Measurements from ENCODE around the gene UBE2Q2.
"Not testable (repeated sequence)": the region's sequence is repeated elsewhere in the genome, so short reads cannot be mapped to it uniquely, and the experiment has no call there.

Gene UBE2Q2

GRCh38 chr15:75857886-75858285 is 14.6 kb downstream of the UBE2Q2 start:
- no peak for TF ChIP-seq CTCF (IDR thresholded peaks at IDR 0.05; ENCODE audit: insufficient read depth, low read depth, low read length, missing control alignments)
- no peak overlapping the region for H3K4me3 ChIP-seq (ENCODE audit: low read length)
- no peak for DNase-seq (ENCODE audit: low read depth)

- TF ChIP-seq CTCF (IDR thresholded peaks at IDR 0.05; ENCODE audit: insufficient read depth, low read depth, low read length, missing control alignments), result no peak
- DNase-seq (ENCODE audit: low read depth), result no peak
- no peak overlapping the region for H3K4me3 ChIP-seq (ENCODE audit: low read length)
These were observed 18.6 kb downstream of the UBE2Q2 start for GRCh38 chr15:75861750-75862402.

GRCh38 chr15:75862796-75863195 is 19.5 kb downstream of the UBE2Q2 start:
- H3K4me3 ChIP-seq (ENCODE audit: low read length), result no peak overlapping the region
- no peak for DNase-seq (ENCODE audit: low read depth)
- no peak for TF ChIP-seq CTCF (IDR thresholded peaks at IDR 0.05; ENCODE audit: insufficient read depth, low read depth, low read length, missing control alignments)

GRCh38 chr15:75864213-75865059 is 21.2 kb downstream of the UBE2Q2 start:
- DNase-seq (ENCODE audit: low read depth), result no peak
- no peak overlapping the region for H3K4me3 ChIP-seq (ENCODE audit: low read length)
- no peak for TF ChIP-seq CTCF (IDR thresholded peaks at IDR 0.05; ENCODE audit: insufficient read depth, low read depth, low read length, missing control alignments)

GRCh38 chr15:75866045-75866444 is 22.8 kb downstream of the UBE2Q2 start:
- H3K4me3 ChIP-seq (ENCODE audit: low read length); DNase-seq (ENCODE audit: low read depth): not testable (repeated sequence)

GRCh38 chr15:75866916-75867315 is 23.7 kb downstream of the UBE2Q2 start:
- TF ChIP-seq CTCF (IDR thresholded peaks at IDR 0.05; ENCODE audit: insufficient read depth, low read depth, low read length, missing control alignments), result no peak

GRCh38 chr15:75867449-75867848 is 24.2 kb downstream of the UBE2Q2 start:
- DNase-seq (ENCODE audit: low read depth), result no peak
- no peak overlapping the region for H3K4me3 ChIP-seq (ENCODE audit: low read length)
- no peak for TF ChIP-seq CTCF (IDR thresholded peaks at IDR 0.05; ENCODE audit: insufficient read depth, low read depth, low read length, missing control alignments)

More at GRCh38 chr15:75866916-75867315, 23.7 kb downstream of the UBE2Q2 start:
- DNase-seq (ENCODE audit: low read depth), result no peak
- no peak overlapping the region for H3K4me3 ChIP-seq (ENCODE audit: low read length)

Data from epithelial cell of esophagus (primary cell).